ENCODE data around the gene ABHD2. TPM values are rescaled to one million over a fixed set of nuclear protein-coding genes. Genes with fewer than 3 reads are reported as not detected.

ABHD2 gene
- total and polyA plus RNA-seq, 4 donors, result 47.1 to 75.7 (median 65.2) TPM

DNA sequence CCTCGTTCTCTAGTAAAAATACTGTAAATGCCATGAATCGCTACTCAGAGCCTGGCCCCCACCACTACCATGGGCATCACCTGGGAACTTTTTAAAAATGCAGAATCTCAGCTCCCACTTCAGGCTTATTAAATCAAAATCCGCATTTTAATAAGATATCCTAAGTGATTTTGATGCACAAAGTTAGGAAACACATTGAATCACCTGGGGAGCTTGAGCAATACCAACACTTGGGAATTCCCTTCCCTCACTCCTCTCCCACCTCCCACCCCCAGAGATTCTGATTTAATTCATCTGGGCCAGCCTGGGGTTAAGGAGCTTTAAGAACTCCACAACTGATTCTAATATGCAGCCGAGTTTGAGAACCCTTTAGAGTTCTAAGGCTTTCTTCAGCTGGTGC is 106.4 kb downstream of the ABHD2 start:
- WGBS (ENCODE audit: insufficient coverage), result 43% methylated on average over 1 of the region's 4 CpGs
- Histone ChIP-seq H3K9me3 (ENCODE audit: control insufficient read depth, insufficient read depth, low read length) (no peaks in the 10 kb centered on the region), H3K4me1 (ENCODE audit: control insufficient read depth, insufficient read depth, low read length) (peaks cover 34% of the 10 kb centered on the region), H3K36me3 (ENCODE audit: control insufficient read depth, insufficient read depth, low read length) (peaks cover 37% of the 10 kb centered on the region), H3K27ac (ENCODE audit: low read depth, low read length) (no peak overlapping the region), H3K27me3 (ENCODE audit: control insufficient read depth, insufficient read depth, low read length) (no peaks in the 10 kb centered on the region), H3K4me3 (ENCODE audit: low read depth, low read length) (no peak overlapping the region)
- DNase-seq (ENCODE audit: low read depth in 4 of 6, low spot score in 6 of 6), result no peak

DNA sequence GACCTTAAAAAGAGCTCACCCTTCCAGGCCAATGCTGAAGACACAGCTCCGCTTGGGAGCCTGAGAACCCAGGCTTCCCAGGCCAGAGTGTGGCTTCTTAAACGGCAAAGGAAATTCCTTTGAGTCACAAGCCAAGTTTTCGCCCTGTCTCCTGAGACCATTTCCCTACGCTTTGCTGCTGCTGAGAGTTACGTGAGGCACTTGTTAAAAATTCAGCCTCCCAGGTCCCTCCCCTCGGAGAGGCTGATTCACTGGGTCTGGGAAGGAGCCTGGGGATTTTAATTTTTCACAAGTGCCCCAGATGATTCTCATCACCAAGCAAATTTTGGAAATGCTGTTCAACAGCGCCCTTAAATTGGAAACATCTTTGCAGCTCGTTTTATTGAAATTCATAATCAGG is 107.6 kb downstream of the ABHD2 start:
- H3K36me3 ChIP-seq (ENCODE audit: control insufficient read depth, insufficient read depth, low read length), result peaks cover 35% of the 10 kb centered on the region
- no peak overlapping the region for H3K4me3 ChIP-seq (ENCODE audit: low read depth, low read length)
- H3K9me3 ChIP-seq (ENCODE audit: control insufficient read depth, insufficient read depth, low read length), result no peaks in the 10 kb centered on the region
- peaks cover 44% of the 10 kb centered on the region for H3K4me1 ChIP-seq (ENCODE audit: control insufficient read depth, insufficient read depth, low read length)
- WGBS (ENCODE audit: insufficient coverage), result 82% methylated on average over 6 of the region's 8 CpGs
- H3K27me3 ChIP-seq (ENCODE audit: control insufficient read depth, insufficient read depth, low read length), result no peaks in the 10 kb centered on the region
- peak overlapping the region; percentile 98 for H3K27ac ChIP-seq (ENCODE audit: low read depth, low read length)
- DNase-seq (ENCODE audit: low read depth in 4 of 6, low spot score in 6 of 6), result no peak

DNA sequence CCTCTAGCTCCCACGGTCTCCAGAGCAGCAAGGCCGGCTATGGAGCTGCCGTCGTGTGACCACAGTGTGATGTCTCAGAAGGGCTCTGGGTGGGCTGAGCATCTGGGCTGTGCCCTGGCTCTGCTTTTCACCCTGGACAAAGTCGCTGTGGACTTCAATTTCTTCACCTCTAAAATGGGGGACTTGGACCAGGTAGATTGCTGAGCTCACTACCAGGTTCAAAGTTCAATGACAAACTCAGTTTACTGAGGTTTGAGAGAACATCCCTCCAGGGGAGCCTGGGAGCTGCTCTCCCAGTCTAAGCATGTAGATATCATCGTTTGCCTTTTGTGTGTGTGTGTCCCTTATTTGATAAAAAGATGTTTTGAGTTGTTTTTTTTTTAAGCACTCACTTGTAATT is 108.0 kb downstream of the ABHD2 start:
- H3K27ac ChIP-seq (ENCODE audit: low read depth, low read length), result peak overlapping the region; percentile 98
- 90% methylated on average over 5 of the region's 6 CpGs for WGBS (ENCODE audit: insufficient coverage)
- no peak overlapping the region for H3K4me3 ChIP-seq (ENCODE audit: low read depth, low read length)
- H3K36me3 ChIP-seq (ENCODE audit: control insufficient read depth, insufficient read depth, low read length), result peaks cover 31% of the 10 kb centered on the region
- no peak for DNase-seq (ENCODE audit: low read depth in 4 of 6, low spot score in 6 of 6)
- no peaks in the 10 kb centered on the region for H3K9me3 ChIP-seq (ENCODE audit: control insufficient read depth, insufficient read depth, low read length)
- peaks cover 44% of the 10 kb centered on the region for H3K4me1 ChIP-seq (ENCODE audit: control insufficient read depth, insufficient read depth, low read length)
- no peaks in the 10 kb centered on the region for H3K27me3 ChIP-seq (ENCODE audit: control insufficient read depth, insufficient read depth, low read length)

DNA sequence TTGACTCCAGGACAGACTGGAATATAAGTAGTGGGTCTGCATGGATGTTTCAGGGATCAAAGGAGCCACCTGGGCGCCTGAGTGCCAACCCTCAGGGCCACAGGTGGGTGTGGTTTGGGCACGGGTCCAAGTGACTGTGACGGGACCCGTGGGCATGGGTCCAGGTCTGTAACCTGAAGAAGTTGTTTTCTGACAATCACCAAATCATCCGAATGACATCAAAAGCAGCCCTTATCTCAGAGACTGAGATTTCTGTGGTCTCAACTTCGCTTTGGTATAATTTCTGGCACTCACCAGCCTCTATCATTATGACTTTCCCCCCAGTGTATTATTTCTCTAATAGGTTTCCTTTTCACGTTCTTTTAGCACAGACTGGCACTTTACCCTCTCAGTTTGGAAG is 108.7 kb downstream of the ABHD2 start:
- Histone ChIP-seq H3K9me3 (ENCODE audit: control insufficient read depth, insufficient read depth, low read length) (no peaks in the 10 kb centered on the region), H3K4me1 (ENCODE audit: control insufficient read depth, insufficient read depth, low read length) (peaks cover 47% of the 10 kb centered on the region), H3K36me3 (ENCODE audit: control insufficient read depth, insufficient read depth, low read length) (peaks cover 34% of the 10 kb centered on the region), H3K27me3 (ENCODE audit: control insufficient read depth, insufficient read depth, low read length) (no peaks in the 10 kb centered on the region), H3K4me3 (ENCODE audit: low read depth, low read length) (no peak overlapping the region), H3K27ac (ENCODE audit: low read depth, low read length) (peak overlapping the region; percentile 98)
- WGBS (ENCODE audit: insufficient coverage), result 52% methylated on average over 3 of the region's 7 CpGs
- no peak for DNase-seq (ENCODE audit: low read depth in 4 of 6, low spot score in 6 of 6)

DNA sequence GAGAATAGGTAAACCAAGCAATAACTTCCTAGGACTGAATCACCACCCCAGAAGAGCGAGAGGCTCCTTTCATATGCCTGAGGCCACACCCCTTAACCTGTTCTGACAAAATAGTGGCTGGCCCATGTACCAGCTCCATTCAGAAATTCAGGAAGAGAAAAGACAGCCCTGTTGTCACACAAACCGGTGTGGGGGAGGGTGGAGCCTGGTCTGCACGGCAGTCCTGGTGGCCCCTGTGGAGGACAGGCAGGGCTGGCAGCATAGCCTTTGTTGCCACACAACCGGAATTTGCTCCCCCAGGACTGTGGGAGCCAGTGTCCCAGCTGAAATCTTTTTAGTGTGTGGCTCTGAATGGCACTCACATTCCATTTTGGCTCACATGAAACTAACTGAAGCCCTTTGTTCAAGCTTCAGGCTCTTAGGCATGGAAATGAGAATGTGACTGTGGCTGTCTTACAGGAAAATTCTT is 109.3 kb downstream of the ABHD2 start:
- peak in 5 of 6 donors; percentile 74 to 93 (median 81) for DNase-seq (ENCODE audit: low read depth in 4 of 6, low spot score in 6 of 6)
- no peaks in the 10 kb centered on the region for H3K9me3 ChIP-seq (ENCODE audit: control insufficient read depth, insufficient read depth, low read length)
- H3K4me1 ChIP-seq (ENCODE audit: control insufficient read depth, insufficient read depth, low read length), result peaks cover 47% of the 10 kb centered on the region
- 0% methylated on average over 2 of the region's 4 CpGs for WGBS (ENCODE audit: insufficient coverage)
- H3K27ac ChIP-seq (ENCODE audit: low read depth, low read length), result peak overlapping the region; percentile 98
- H3K36me3 ChIP-seq (ENCODE audit: control insufficient read depth, insufficient read depth, low read length), result peaks cover 34% of the 10 kb centered on the region
- no peaks in the 10 kb centered on the region for H3K27me3 ChIP-seq (ENCODE audit: control insufficient read depth, insufficient read depth, low read length)
- H3K4me3 ChIP-seq (ENCODE audit: low read depth, low read length), result no peak overlapping the region

DNA sequence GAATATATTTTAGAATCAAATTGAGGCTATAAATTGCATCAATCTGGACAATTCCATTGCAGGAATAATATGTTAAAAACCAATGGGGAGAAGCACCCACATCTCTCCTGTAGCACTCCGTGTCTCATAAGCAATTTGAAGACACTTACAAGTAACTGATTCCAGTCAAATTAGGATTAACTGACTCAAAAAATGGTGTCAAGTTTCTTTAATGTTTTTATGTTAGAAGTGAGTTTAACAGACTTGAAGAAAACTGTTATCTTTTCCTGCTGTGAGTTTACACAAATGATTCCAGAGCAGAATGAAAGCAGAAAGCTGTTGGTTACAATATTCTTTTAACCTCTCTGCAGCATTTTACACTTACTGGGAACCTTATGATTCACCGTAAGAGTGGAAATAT is 109.9 kb downstream of the ABHD2 start:
- DNase-seq (ENCODE audit: low read depth in 4 of 6, low spot score in 6 of 6), result no peak

DNA sequence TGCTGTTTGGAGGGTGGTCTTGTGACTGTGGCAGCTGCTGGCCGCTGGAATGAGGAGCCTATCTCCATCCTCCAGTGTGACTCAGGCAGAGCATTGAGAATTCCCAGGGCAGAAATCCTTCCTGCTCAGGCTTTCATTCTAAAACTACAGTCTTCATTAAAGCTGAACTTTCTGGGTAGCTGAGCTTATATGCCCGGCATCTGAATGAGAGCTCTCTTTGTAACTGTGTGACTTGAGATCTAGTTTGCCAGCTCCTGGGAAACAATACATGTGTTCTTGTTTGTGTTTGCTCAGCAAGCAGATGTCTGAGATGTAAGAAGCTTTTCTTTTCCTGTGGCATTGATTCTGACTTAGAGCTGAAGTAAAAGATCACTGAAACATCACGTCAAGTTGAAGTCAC is 110.7 kb downstream of the ABHD2 start:
- Histone ChIP-seq H3K27me3 (ENCODE audit: control insufficient read depth, insufficient read depth, low read length) (no peaks in the 10 kb centered on the region), H3K4me3 (ENCODE audit: low read depth, low read length) (no peak overlapping the region), H3K9me3 (ENCODE audit: control insufficient read depth, insufficient read depth, low read length) (no peaks in the 10 kb centered on the region), H3K4me1 (ENCODE audit: control insufficient read depth, insufficient read depth, low read length) (peaks cover 47% of the 10 kb centered on the region), H3K36me3 (ENCODE audit: control insufficient read depth, insufficient read depth, low read length) (peaks cover 25% of the 10 kb centered on the region), H3K27ac (ENCODE audit: low read depth, low read length) (peak overlapping the region; percentile 98)
- WGBS (ENCODE audit: insufficient coverage), result 10% methylated on average over 2 of the region's 3 CpGs
- DNase-seq (ENCODE audit: low read depth in 4 of 6, low spot score in 6 of 6), result peak in 5 of 6 donors; percentile 64 to 90 (median 67)

More for the DNA sequence above, 109.9 kb downstream of the ABHD2 start:
- 63% methylated on average over 1 of the region's 2 CpGs for WGBS (ENCODE audit: insufficient coverage)
- H3K9me3 ChIP-seq (ENCODE audit: control insufficient read depth, insufficient read depth, low read length), result no peaks in the 10 kb centered on the region
- H3K27ac ChIP-seq (ENCODE audit: low read depth, low read length), result peak overlapping the region; percentile 98
- no peak overlapping the region for H3K4me3 ChIP-seq (ENCODE audit: low read depth, low read length)
- peaks cover 47% of the 10 kb centered on the region for H3K4me1 ChIP-seq (ENCODE audit: control insufficient read depth, insufficient read depth, low read length)
- no peaks in the 10 kb centered on the region for H3K27me3 ChIP-seq (ENCODE audit: control insufficient read depth, insufficient read depth, low read length)
- H3K36me3 ChIP-seq (ENCODE audit: control insufficient read depth, insufficient read depth, low read length), result peaks cover 33% of the 10 kb centered on the region

DNA sequence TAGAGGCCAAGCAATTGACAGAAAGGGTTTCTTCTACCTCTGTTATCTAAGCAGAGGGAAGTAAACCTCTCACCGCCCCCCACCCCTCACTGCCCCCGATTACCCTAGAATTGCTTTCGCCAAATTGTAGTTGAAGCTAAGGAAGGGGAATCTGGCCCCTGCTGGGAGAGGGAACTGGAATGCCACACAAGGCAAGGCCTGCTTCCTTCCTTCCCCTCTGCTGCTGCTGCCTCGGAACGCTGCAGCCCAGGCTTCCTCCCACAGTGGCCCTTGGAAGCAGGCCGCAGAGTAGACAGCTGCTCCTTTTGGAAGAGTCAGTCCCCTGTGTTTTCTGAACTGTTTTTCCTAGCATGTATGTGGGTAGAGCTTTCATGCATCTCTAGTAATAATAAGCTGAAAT is 111.5 kb downstream of the ABHD2 start:
- WGBS (ENCODE audit: insufficient coverage), result no CpG with 5 or more reads among the region's 6 CpGs
- H3K9me3 ChIP-seq (ENCODE audit: control insufficient read depth, insufficient read depth, low read length), result no peaks in the 10 kb centered on the region
- DNase-seq (ENCODE audit: low read depth in 4 of 6, low spot score in 6 of 6), result peak in 2 of 6 donors; percentile 50 to 51
- no peaks in the 10 kb centered on the region for H3K27me3 ChIP-seq (ENCODE audit: control insufficient read depth, insufficient read depth, low read length)
- H3K4me1 ChIP-seq (ENCODE audit: control insufficient read depth, insufficient read depth, low read length), result peaks cover 47% of the 10 kb centered on the region
- H3K4me3 ChIP-seq (ENCODE audit: low read depth, low read length), result no peak overlapping the region
- H3K36me3 ChIP-seq (ENCODE audit: control insufficient read depth, insufficient read depth, low read length), result peaks cover 23% of the 10 kb centered on the region
- peak overlapping the region; percentile 98 for H3K27ac ChIP-seq (ENCODE audit: low read depth, low read length)

DNA sequence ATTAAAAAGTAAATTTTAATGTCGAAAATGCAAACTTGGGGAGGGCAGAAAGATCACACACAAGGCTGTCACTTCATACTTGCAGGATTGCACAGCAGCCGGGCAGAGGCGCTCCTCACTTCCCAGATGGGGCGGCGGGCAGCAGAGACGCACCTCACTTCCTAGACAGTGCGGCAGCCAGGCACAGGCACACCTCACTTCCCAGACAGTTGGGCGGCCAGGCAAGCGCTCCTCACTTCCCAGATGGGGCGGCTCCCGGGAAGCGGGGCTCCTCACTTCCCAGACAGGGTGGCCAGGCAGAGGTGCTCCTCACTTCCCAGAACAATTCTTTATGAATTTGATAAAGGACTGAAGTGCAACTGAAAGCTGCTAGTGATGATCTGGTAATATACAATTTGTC is 111.9 kb downstream of the ABHD2 start:
- H3K4me1 ChIP-seq (ENCODE audit: control insufficient read depth, insufficient read depth, low read length), result peaks cover 43% of the 10 kb centered on the region
- peak overlapping the region; percentile 98 for H3K27ac ChIP-seq (ENCODE audit: low read depth, low read length)
- DNase-seq (ENCODE audit: low read depth in 4 of 6, low spot score in 6 of 6), result no peak
- H3K4me3 ChIP-seq (ENCODE audit: low read depth, low read length), result no peak overlapping the region
- peaks cover 22% of the 10 kb centered on the region for H3K36me3 ChIP-seq (ENCODE audit: control insufficient read depth, insufficient read depth, low read length)
- H3K27me3 ChIP-seq (ENCODE audit: control insufficient read depth, insufficient read depth, low read length), result no peaks in the 10 kb centered on the region
- WGBS (ENCODE audit: insufficient coverage), result 76% methylated on average over 5 of the region's 12 CpGs
- H3K9me3 ChIP-seq (ENCODE audit: control insufficient read depth, insufficient read depth, low read length), result no peaks in the 10 kb centered on the region

DNA sequence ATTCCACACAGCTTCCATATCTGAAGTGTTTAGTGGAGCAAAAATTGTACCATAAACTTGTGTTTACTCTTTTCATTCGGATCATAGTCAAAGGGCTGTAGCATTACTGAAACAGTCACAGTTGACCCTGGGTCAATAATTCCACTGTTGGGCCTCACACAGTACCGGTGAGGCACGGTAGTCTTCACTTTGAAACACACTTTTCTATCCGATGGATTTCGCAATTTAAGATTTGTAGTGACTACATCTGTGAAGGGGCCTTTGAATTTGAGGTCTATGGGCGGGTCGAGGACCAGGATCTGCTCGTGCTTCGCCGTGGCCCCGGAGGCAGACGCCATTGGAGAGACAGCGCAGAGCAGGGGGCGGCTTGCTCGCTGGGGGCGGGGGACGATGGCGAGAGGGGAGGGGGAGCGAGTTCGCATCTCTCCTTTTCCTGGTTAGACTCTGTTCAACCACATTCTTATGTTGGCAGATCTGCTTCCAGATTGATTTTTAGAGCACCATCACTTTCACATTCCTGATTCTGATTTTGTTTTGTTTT is 113.3 kb downstream of the ABHD2 start:
- Histone ChIP-seq H3K9me3 (ENCODE audit: control insufficient read depth, insufficient read depth, low read length) (no peaks in the 10 kb centered on the region), H3K27me3 (ENCODE audit: control insufficient read depth, insufficient read depth, low read length) (no peaks in the 10 kb centered on the region), H3K4me3 (ENCODE audit: low read depth, low read length) (no peak overlapping the region), H3K36me3 (ENCODE audit: control insufficient read depth, insufficient read depth, low read length) (peaks cover 11% of the 10 kb centered on the region), H3K4me1 (ENCODE audit: control insufficient read depth, insufficient read depth, low read length) (peaks cover 33% of the 10 kb centered on the region), H3K27ac (ENCODE audit: low read depth, low read length) (peak overlapping the region; percentile 40)
- 73% methylated on average over 10 of the region's 20 CpGs for WGBS (ENCODE audit: insufficient coverage)
- no peak for DNase-seq (ENCODE audit: low read depth in 4 of 6, low spot score in 6 of 6)
